ENCODE measurements around the gene SLC26A9.

SLC26A9 gene

GRCh38 chr1:205943245-205943644, at the start of gene SLC26A9:
SLC26A9 (minus strand) TSS chr1:205943456; CDS start chr1:205935820, 7,636 bp downstream.
- DNase-seq, result no peak

GRCh38 chr1:205992218-205992882, 49.1 kb upstream of the SLC26A9 start:
- no peak for DNase-seq

- no peak for DNase-seq
Observed at GRCh38 chr1:205991237-205991636, 48.0 kb upstream of the SLC26A9 start.

- DNase-seq, result no peak
Observed at GRCh38 chr1:205990226-205990625, 47.0 kb upstream of the SLC26A9 start.

GRCh38 chr1:205989786-205990185, 46.5 kb upstream of the SLC26A9 start:
- DNase-seq, result no peak

GRCh38 chr1:205988585-205988995, 45.3 kb upstream of the SLC26A9 start:
- no peak for DNase-seq

- no peak for DNase-seq
Observed at GRCh38 chr1:205986861-205987260, 43.6 kb upstream of the SLC26A9 start.

- no peak for DNase-seq
Observed at GRCh38 chr1:205986292-205986691, 43.0 kb upstream of the SLC26A9 start.

GRCh38 chr1:205985330-205986005, 42.2 kb upstream of the SLC26A9 start:
- no peak for DNase-seq

GRCh38 chr1:205983925-205984725, 40.9 kb upstream of the SLC26A9 start:
- peak; percentile 68 for DNase-seq

- no peak for DNase-seq
Observed at GRCh38 chr1:205981257-205981656, 38.0 kb upstream of the SLC26A9 start.

GRCh38 chr1:205980237-205980870, 37.1 kb upstream of the SLC26A9 start:
- DNase-seq, result no peak

GRCh38 chr1:205979301-205979700, 36.0 kb upstream of the SLC26A9 start:
- DNase-seq, result no peak

- no peak for DNase-seq
Observed at GRCh38 chr1:205978676-205979075, 35.4 kb upstream of the SLC26A9 start.

GRCh38 chr1:205977402-205978014, 34.3 kb upstream of the SLC26A9 start:
- peak; percentile 92 for DNase-seq

- DNase-seq, result peak; percentile 81
Observed at GRCh38 chr1:205976708-205977401, 33.6 kb upstream of the SLC26A9 start.

GRCh38 chr1:205976036-205976435, 32.8 kb upstream of the SLC26A9 start:
- no peak for DNase-seq

- no peak for DNase-seq
Observed at GRCh38 chr1:205975387-205975998, 32.2 kb upstream of the SLC26A9 start.

GRCh38 chr1:205974712-205975111, 31.5 kb upstream of the SLC26A9 start:
- no peak for DNase-seq

GRCh38 chr1:205973377-205974232, 30.3 kb upstream of the SLC26A9 start:
- DNase-seq, result no peak

Data from NCI-H1436 (cell line).